ENCODE measurements around the gene HPS1.

DNA sequence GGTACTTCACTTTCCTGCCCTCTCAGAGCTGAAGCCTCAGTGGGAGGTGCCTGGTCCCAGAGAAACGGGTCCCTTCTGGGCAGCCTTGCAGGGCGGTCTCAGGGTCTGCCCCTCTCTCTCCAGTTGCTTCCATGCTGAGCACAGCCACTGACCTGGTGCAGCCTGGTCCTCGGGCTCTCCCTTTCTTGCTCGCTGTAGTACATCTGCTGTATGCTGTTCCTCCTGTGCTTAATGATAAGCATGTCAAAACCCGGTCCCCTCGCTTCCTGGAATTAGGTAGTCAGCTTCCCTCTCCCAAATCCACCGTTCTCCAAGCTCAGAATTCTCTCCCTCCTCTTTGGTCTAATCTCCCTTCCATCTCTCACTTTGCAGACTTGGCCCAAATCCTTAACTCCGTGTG is 11.0 kb upstream of the HPS1 start:
- no peak for TF ChIP-seq CTCF (IDR thresholded peaks at IDR 0.05 in 8 of 11, conservative IDR thresholded peaks at IDR 0.05 in 3 of 11)
- no peak for TF ChIP-seq POLR2A (IDR thresholded peaks at IDR 0.05)
- TF ChIP-seq POLR2AphosphoS5 (IDR thresholded peaks at IDR 0.05) = no peak
